Ovary (tissue), 9 donors: ENCODE results near the gene MYO9A. TPM values are rescaled to one million over a fixed set of nuclear protein-coding genes. Genes with fewer than 3 reads are reported as not detected.

Experiments used
- DNase-seq, 5 donors: peaks; one replicate each; pipeline ENCODE4 v3.0.0-alpha.2; 2019 to 2020
- H3K27ac ChIP-seq, 2 donors: fragments of 200-600 bp; one replicate each; pipeline versions ENCODE4 v1.5.1 to v1.8.0; 2019 to 2022
- H3K27me3 ChIP-seq: fragments of 200-600 bp; one replicate; pipeline ENCODE4 v1.8.0; 2022
- H3K36me3 ChIP-seq: fragments of 200-600 bp; sonication (generic); one replicate; pipeline ENCODE4 v1.5.1; 2019
- H3K4me1 ChIP-seq: one replicate; pipeline ENCODE4 v1.8.1; 2013; ENCODE audit warnings: mild to moderate bottlenecking, moderate library complexity; ENCODE audit not compliant: insufficient read depth
- H3K4me3 ChIP-seq: fragments of 200-600 bp; sonication (generic); one replicate; pipeline ENCODE4 v1.5.1; 2017
- H3K9me3 ChIP-seq, 2 donors: fragments of 200-600 bp in 1 of 2; sonication (generic) in 1 of 2; one replicate each; pipeline versions ENCODE4 v1.5.1 to v1.8.1; 2013 to 2019; ENCODE audit warnings: mild to moderate bottlenecking in 1 of 2, moderate library complexity in 1 of 2
- EP300 ChIP-seq: sonication (generic); formaldehyde crosslinking; IDR thresholded peaks from one replicate; pipeline ENCODE4 v1.6.1; 2017; ENCODE audit warnings: antibody characterized with exemption
- POLR2A ChIP-seq: fragments of 450-650 bp; IDR thresholded peaks from one replicate; pipeline ENCODE4 v1.6.1; 2017; ENCODE audit warnings: antibody characterized with exemption, mild to moderate bottlenecking, moderate library complexity
- WGBS, 3 donors: extraction: QIAGEN DNeasy Blood & Tissue Kit in 1 of 3; methylation state at CpG; one replicate each; pipeline versions ENCODE4 v1.1.5 to v1.1.7; 2013 to 2017; 5-methylcytosine and 5-hydroxymethylcytosine counted together
- intact Hi-C, 4 donors: fragments of 100-400 bp; cut with DNase I; formaldehyde crosslinking; loops; one replicate each; pipeline versions ENCODE4 v1.11.0 to v1.15.1; 2022 to 2023
- polyA plus RNA-seq, 2 donors: library from polyadenylated mRNA; stranded (reverse); fragments of 200-250 nt in 1 of 2; fragments of 350-450 nt in 1 of 2; fragmentation: Illumina TruSeq in 1 of 2; extraction: RNeasy Lipid Tissue Mini Kit (QIAGEN cat#74804) in 1 of 2; gene quantifications; one replicate each; pipeline ENCODE4 v1.2.3, GENCODE V29; 2013 to 2014
- total RNA-seq, 7 donors: library from RNA; depleted of rRNA in 2 of 7; stranded (reverse); fragments of >200 nt in 2 of 7; fragmentation: NEBNext Ultra II Directional in 3 of 7; extraction: Animal tissue kit (Norgen Biotek cat#: 25700) in 3 of 7; gene quantifications; one replicate each; pipeline versions ENCODE4 v1.1.0 to v1.2.4, GENCODE V29; 2016 to 2023
- TF ChIP-seq, protein P1 (sequence below), 3 donors: fragments of 450-650 bp in 2 of 3; fragments of 200-600 bp in 1 of 3; IDR thresholded peaks; one replicate each; pipeline versions ENCODE4 v1.5.1 to v1.8.0; 2016 to 2022; ENCODE audit warnings: antibody characterized with exemption in 3 of 3, mild to moderate bottlenecking in 1 of 3
- donor health status: DM: no; HTN: no; CAD: no; lungs with moderate emphysema.
- donor health status: DM: no; HTN: no; CAD: no.
- donor health status: Bipolar disorder and iron deficiency.
- donor health status: DM: yes; HTN: yes; CAD: no.
- donor health status: DM: no; HTN: no; CAD: no.
- donor health status: DM: yes; HTN: yes; CAD: no.

MYO9A gene
- total and polyA plus RNA-seq, 9 donors, result 8.1 to 71.6 (median 57.2) TPM

DNA sequence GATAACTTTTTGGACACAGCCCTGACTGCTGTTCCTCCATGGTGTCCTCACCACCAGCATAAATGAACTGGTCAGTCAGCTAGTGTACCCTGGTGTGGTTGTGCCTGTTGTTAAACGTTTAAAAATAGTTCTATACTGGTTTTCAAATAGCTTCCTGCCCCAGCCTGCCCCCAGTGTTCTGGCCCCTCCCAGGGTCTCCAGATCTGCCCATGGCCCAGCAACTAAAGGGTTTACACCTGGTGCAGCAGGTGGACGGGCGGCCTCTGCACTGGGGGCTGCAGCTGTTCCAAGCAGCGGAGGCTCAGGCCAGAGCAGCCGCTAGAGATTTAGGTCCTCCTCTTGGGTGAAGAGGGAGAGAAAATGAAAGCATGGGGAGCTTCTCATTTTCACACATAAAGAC lies 313.7 kb downstream of the MYO9A start:
- 44 to 59% (median 53%) methylated on average over 5 of the region's 5 CpGs for WGBS, 3 donors

DNA sequence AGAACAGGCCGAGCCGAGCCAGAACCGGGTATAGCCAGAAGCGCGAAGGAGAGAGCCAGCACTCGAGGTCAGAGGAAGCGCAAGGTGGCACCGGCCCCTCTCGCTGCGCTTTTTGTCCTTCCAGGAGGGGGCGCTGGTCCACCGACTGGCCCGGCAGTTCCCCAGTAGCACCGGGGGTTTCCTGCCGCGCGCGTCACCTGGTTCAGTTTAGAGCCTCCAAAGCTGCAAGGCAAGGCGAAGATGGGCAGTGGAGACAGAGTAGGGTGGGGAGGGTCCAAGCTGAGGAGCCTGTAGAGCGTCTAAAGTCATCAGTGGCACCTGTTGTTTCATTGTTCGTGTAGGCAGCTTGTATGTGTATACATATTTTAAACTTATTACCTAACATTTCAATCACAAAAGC lies 315.2 kb downstream of the MYO9A start:
- no peaks in the 10 kb centered on the region for H3K9me3 ChIP-seq

More for the DNA sequence above, 313.7 kb downstream of the MYO9A start:
- no peaks in the 10 kb centered on the region for H3K36me3 ChIP-seq
- no peaks in the 10 kb centered on the region for H3K9me3 ChIP-seq
- no peaks in the 10 kb centered on the region for H3K4me1 ChIP-seq
- TF ChIP-seq EP300 (no peak), POLR2A (no peak)
- TF ChIP-seq, protein P1, sequence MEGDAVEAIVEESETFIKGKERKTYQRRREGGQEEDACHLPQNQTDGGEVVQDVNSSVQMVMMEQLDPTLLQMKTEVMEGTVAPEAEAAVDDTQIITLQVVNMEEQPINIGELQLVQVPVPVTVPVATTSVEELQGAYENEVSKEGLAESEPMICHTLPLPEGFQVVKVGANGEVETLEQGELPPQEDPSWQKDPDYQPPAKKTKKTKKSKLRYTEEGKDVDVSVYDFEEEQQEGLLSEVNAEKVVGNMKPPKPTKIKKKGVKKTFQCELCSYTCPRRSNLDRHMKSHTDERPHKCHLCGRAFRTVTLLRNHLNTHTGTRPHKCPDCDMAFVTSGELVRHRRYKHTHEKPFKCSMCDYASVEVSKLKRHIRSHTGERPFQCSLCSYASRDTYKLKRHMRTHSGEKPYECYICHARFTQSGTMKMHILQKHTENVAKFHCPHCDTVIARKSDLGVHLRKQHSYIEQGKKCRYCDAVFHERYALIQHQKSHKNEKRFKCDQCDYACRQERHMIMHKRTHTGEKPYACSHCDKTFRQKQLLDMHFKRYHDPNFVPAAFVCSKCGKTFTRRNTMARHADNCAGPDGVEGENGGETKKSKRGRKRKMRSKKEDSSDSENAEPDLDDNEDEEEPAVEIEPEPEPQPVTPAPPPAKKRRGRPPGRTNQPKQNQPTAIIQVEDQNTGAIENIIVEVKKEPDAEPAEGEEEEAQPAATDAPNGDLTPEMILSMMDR (IDR thresholded peaks at IDR 0.05), result no peak
- H3K4me3 ChIP-seq, result no peak overlapping the region
- intact Hi-C loops, result loop anchor here in 1 of 4 donors (10.0 kb wide), 1 partner anchor 339 kb away; no protein-coding TSS in a partner anchor
- no peaks in the 10 kb centered on the region for H3K27me3 ChIP-seq
- no peak for DNase-seq
- H3K27ac ChIP-seq, result no peak overlapping the region

DNA sequence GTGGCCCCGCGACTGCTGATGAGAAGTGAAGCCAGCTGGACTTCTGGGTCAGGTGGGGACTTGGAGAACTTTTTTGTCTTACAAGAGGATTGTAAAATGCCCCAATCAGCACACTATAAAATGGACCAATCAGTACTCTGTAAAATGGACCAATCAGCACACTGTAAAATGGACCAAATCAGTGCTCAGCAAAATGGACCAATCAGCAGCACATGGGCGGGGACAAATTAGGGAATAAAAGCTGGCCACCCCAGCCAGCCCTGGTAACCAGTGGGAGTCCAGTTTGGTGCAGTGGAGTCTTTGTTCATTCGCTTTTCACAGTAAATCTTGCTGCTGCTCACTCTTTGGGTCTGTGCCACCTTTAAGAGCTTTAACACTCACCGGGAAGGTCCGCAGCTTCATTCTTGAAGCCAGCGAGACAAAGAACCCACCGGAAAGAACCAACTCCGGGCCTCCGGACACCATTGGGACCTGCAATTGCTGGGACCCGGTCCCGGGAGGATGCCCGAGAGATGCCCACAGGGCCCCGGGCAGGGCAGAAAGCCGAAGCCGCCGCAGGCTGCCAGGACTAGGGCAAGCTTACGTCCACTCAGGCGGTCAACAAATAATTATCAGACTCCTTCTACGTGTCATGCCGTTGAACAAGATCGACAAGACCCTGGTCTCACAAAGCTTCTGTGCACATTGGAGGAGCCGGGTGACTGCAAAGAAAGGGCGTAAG lies 315.9 kb downstream of the MYO9A start:
- Histone ChIP-seq H3K36me3 (no peaks in the 10 kb centered on the region), H3K4me1 (no peaks in the 10 kb centered on the region)

More for the DNA sequence above, 315.2 kb downstream of the MYO9A start:
- H3K36me3 ChIP-seq, result no peaks in the 10 kb centered on the region
- H3K4me3 ChIP-seq, result no peak overlapping the region
- intact Hi-C loops, result loop anchor here in 1 of 4 donors (10.0 kb wide), 1 partner anchor 338 kb away; no protein-coding TSS in a partner anchor
- no peaks in the 10 kb centered on the region for H3K4me1 ChIP-seq
- DNase-seq, result no peak
- no peak overlapping the region for H3K27ac ChIP-seq
- no peaks in the 10 kb centered on the region for H3K27me3 ChIP-seq
- WGBS, 3 donors, result 57 to 63% (median 57%) methylated on average over 21 of the region's 21 CpGs
- TF ChIP-seq POLR2A (no peak), EP300 (no peak)
- TF ChIP-seq, protein P1 (IDR thresholded peaks at IDR 0.05), result no peak

DNA sequence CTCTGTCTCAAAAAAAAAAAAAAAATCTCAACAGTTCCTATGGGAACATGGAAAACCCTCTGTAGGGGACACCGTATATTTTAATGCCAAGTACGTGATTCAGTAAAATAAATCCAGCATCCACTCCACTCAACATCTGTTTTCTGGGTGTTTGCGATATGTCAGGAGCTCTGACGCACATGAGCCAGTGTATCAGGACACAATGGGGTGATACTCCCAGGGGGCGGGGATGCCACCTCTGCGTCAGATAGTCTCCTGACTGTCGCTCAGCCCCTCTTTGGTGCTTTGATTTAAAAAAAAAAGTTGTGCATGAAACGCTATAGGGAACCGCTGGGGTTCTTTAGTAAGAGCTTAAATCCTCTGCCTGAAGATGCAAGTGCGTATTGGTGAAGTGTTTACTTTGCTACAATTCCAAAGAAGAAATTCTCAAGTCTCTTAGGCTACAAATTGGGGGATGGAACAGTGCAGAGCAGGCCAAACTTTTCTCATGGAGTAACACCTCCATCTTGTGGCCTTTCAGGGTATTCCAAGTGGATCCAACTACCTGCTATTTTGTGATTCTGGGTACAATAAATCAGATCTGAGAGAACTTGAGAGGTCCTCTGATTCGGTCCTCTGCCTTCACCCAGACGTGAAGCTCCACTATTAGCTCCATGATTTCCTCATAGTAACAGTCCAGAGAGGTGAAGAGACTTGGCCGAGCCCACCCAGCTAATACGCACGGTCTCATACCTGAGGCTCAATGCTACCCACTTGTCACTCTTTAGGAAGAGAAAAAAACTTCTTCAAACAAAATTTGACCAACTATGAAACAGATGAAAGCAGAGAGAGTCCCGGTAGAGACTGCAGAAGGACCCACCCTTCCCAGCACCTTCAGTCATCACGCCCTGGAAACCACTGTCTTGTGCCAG lies 316.9 kb downstream of the MYO9A start:
- TF ChIP-seq, protein P1 (IDR thresholded peaks at IDR 0.05), result peak; percentile 23 to 80 (median 39)
- TF ChIP-seq EP300, result no peak
- Histone ChIP-seq H3K9me3 (no peaks in the 10 kb centered on the region), H3K36me3 (no peaks in the 10 kb centered on the region), H3K4me3 (no peak overlapping the region), H3K27me3 (no peaks in the 10 kb centered on the region), H3K4me1 (no peaks in the 10 kb centered on the region), H3K27ac (no peak overlapping the region)
- DNase-seq, result no peak
- 58 to 61% (median 59%) methylated on average over 17 of the region's 17 CpGs for WGBS, 3 donors
- intact Hi-C loops, result loop anchor here in 2 of 4 donors (2.0 to 10.0 kb wide), 2 partner anchors 62 to 336 kb away; no protein-coding TSS in a partner anchor

More for the DNA sequence above, 315.9 kb downstream of the MYO9A start:
- TF ChIP-seq, protein P1 (IDR thresholded peaks at IDR 0.05), result no peak
- TF ChIP-seq POLR2A (no peak), EP300 (no peak)
- Histone ChIP-seq H3K4me3 (no peak overlapping the region), H3K27ac (no peak overlapping the region), H3K9me3 (no peaks in the 10 kb centered on the region), H3K27me3 (no peaks in the 10 kb centered on the region)
- WGBS, 3 donors, result 89 to 92% (median 91%) methylated on average over 24 of the region's 24 CpGs
- DNase-seq, result no peak
- intact Hi-C loops, result loop anchor here in 2 of 4 donors (2.0 to 10.0 kb wide), 2 partner anchors 63 to 337 kb away; no protein-coding TSS in a partner anchor
